DMS53 treated with DMSO at 0.1 percent for 48 hours (cell line): ENCODE measurements around the gene C1orf232.

ENCODE experiments used
- DNase-seq: peaks from one replicate; lab custom pipeline; 2025; ENCODE audit not compliant: unreplicated experiment; lab: John Stamatoyannopoulos, UW

The C1orf232 gene

GRCh38 chr1:26180010-26180506, 11.3 kb upstream of the C1orf232 start:
- no peak for DNase-seq

GRCh38 chr1:26177182-26177684, 8.5 kb upstream of the C1orf232 start, which contains the start of gene CNKSR1:
Gene CNKSR1, plus strand, starts transcription at chr1:26177491. Its CDS starts 57 bp downstream, at chr1:26177548.
- peak; percentile 82 for DNase-seq

DNA sequence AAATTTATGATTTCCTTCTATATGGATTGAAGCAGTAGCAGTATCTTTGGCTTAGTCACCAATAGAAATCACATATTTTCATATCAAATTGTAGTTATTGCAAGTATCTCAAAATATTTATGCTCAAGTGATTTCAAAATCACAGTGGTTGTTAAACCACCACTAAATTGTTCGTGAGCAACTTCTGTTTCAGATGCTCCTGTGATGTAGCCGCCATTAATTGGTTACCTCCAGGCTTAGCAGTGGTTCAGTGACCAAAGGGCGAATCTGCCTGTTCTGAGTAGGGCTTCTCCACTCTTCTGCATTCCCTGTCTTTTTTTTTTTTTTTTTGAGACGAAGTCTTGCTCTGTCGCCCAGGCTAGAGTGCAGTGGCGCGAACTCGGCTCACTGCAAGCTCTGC, 6.6 kb upstream of the C1orf232 start:
- no peak for DNase-seq

DNA sequence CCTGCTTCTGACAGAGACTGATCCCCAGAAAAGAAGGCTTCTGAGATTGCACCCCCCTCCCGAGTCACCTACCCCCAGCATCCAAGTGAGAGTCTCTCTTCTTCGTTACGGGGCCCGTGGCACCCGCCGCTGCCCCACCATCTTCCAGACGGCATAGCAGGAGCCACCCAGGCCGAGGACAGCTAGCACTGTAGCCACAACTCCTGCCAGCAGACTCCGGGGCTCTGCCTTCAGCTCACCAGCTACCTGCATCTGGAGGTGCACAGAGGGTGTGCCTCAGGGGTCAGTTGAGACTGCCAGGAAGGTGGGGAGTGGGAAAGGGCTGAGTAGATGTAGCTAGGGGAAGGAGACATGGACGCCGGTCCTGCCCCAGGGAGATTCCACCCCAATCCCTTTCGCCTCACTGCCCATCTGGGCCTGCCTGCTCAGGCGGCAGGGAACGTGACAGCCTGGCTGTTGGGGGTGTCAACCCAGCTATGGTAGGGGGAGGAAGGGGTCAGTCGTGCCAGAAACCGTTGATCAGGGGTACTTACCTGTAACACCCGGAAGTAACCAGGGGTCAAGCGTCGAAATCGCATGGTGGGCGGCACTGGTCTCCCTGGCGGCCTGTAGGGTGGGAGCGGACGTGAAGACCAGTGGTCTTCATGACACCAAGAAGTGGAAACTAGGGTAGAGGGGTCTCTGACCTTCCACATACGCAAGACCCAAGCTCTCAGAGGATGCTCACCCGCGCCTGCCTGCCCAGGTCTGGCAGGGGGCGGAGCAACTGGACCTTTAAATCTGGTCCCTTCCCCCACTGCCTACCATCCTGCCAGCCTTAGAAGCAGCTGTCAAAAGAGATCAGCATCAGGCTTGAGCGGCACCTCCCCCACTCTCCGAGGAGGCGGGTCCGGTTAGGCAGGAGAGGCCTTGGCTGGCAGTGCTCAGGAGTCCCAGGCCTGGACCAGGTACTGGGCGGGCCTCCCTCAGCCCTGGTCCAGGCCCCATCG, 2.6 kb upstream of the C1orf232 start, which contains the start of gene ZNF593OS:
ZNF593OS (minus strand) TSS at position 749 of the 989 bp plus-strand sequence; CDS start at position 578, 171 bp downstream.
- no peak for DNase-seq

DNA sequence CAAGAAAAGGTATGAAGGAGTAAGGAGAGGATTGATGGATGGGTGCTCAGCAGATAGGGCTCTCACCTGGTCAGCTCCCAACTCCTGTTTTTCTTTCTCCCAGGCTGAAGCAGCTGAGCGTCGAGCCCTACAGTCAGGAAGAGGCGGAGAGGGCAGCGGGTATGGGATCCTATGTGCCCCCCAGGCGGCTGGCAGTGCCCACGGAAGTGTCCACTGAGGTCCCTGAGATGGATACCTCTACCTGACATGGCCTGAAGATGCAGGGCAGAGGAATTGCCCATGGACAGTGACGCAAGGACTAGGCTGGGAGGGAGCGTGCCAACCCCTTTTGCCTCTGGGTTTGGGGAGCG, 1.7 kb upstream of the C1orf232 start:
- DNase-seq, result no peak

- DNase-seq, result peak; percentile 86
These were observed 1.1 kb upstream of the C1orf232 start, which contains the start of gene ZNF593 for GRCh38 chr1:26169669-26170471. Gene ZNF593, plus strand, starts transcription at chr1:26169908. Its CDS starts 76 bp downstream, at chr1:26169984.

GRCh38 chr1:26169198-26169554, 413 bp upstream of the C1orf232 start:
- no peak for DNase-seq

DNA sequence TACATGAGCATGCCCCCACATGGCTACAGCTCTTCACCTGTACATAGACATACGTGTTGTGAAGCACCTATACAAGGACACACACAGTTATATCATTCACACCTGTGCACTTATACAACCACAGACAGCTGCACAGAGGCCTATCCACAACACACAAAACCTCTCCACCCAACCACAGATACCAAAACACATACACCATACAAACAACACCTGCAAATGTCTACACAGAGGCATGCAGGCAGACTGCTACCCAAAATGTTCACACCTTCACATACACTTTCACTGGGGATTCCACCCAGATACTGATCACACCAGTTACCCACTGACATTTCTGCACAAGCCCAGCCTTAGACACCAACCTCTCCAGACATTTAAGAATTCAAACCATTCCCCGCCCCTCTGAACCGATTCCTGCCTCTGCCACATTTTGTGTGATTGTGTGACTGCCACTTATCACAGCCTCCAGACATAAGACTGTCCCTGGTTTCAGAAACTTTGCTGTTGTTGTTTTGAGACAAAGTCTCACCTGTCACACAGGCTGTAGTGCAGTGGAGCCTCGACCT, 2.0 kb downstream of the C1orf232 start:
- no peak for DNase-seq

GRCh38 chr1:26164861-26165842, 3.6 kb downstream of the C1orf232 start:
- DNase-seq, result no peak

DNA sequence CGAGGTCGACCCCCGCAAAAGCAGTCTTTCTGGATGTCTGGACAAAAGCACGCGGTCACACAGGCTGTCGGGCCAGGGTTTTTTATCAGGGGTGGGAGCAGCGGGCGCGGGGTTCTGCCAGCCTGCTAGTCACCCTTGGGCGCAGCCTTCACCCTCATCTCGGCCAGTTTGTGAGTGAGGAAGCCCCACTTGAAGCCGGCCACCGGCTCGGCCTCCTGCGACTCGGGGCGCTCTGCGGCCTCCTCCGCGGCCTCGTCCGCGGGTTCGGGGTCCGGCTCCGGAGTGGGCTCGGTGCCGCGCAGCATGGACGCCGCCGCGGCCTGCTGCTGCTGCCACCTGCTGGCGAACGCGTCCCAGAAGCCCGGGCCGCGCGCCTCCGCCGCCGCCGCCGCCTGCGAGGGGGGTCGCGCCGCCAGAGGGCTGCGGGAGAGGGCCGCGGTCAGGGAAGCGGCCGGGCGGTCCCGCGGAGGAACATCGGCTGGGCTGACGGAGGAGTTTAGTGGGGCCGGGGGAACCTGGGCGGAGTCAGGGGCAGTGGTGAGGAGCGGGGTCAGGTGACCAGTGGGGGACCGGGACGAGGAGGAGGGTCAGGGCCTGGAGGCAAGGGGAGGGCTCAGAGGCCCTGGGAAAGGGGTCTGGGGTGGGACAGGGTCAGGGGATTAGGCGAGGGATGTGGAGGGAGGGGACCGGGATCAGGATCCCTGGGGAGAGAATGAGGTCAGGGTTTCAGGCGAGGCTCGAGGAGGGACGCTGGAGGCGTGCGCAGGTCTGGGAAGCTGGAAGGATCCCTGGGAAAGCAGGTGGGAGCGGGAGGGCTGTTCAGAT, 4.5 kb downstream of the C1orf232 start:
- no peak for DNase-seq

GRCh38 chr1:26163684-26164035, 5.1 kb downstream of the C1orf232 start:
- peak; percentile 13 for DNase-seq

DNA sequence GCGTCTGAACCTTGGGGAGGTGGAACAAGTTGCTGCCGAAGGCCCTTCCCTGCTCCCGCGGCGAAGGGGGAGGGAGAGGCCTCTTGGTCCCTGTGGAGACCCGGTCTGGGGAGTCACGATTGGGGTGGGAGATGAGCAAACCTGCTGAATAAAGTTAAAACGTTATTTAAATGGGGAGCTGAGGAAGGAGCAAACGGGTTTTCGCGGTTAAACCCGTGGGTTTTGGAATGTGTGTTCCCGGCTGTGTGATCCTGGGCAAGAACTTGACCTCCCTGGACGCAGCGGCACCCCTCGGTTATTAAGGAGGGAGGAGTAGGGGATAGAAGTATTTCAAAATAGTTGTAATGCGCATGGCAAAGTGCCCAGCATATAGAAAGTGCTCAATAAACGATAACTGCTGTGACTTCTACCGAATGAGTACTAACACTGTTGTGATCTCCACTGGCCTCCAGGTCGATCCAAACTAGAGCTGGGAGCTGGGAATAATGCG, 6.5 kb downstream of the C1orf232 start:
- no peak for DNase-seq

DNA sequence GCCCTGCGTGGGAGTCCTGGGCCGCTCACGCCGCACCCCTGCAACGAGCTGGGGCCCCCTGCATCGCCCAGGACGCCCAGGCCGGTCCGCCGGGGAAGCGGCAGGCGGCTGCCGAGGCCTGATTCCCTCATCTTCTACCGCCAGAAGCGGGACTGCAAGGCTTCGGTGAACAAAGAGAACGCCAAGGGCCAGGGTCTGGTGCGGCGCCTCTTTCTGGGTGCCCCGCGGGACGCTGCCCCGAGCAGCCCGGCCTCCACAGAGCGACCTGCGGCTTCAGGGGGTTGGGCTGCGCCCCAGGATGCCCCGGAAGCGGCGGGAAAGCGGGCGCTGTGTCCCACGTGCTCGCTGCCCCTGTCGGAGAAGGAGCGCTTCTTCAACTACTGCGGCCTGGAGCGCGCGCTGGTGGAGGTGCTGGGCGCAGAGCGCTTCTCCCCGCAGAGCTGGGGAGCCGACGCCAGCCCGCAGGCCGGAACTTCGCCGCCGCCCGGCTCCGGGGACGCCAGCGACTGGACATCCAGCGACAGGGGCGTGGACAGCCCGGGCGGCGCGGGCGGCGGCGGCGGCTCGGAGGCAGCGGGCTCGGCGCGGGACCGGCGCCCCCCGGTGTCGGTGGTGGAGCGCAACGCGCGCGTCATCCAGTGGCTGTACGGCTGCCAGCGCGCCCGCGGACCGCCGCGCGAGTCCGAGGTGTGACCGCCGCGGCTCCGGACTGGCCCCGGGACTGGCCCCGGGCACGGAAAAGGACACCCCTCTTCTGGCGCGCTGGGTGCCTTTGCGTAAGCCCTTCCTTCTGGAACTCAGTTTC, 7.1 kb downstream of the C1orf232 start:
- peak; percentile 53 for DNase-seq

GRCh38 chr1:26160527-26161414, 8.0 kb downstream of the C1orf232 start:
- no peak for DNase-seq

DNA sequence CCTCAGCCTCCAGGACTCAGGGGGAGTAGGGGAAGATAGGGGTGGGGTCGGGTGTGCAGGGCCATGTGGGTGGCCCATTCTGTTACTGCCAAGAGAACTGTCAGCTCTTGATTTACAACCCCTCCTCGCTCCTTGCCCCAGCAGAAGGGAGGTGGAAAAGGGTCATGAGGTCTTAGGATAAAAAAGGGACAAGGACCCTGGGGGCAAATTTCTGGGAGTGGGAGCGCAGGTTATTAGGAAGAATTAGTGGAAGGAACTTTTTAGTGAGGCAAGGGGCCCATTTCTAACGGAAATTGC, 9.1 kb downstream of the C1orf232 start:
- DNase-seq, result no peak

GRCh38 chr1:26158908-26159742, 9.6 kb downstream of the C1orf232 start, which contains the start of gene FAM110D:
Gene FAM110D, plus strand, starts transcription at chr1:26159079. Its CDS starts 2,213 bp downstream, at chr1:26161292.
- no peak for DNase-seq
